NCI-H748 (cell line): ENCODE measurements around the gene THRA.
A peak's percentile ranks its signal among the peaks of the same experiment; 100 is the strongest.

ENCODE experiments used
- DNase-seq: peaks from one replicate; lab custom pipeline; 2025; ENCODE audit not compliant: unreplicated experiment; lab: John Stamatoyannopoulos, UW

Gene THRA

GRCh38 chr17:40062329-40063186 is at the start of gene THRA:
THRA (plus strand) TSS chr17:40062965; CDS start chr17:40074489, 11,524 bp downstream.
- DNase-seq, result peak; percentile 68

GRCh38 chr17:40014375-40014980 is 48.3 kb upstream of the THRA start:
- no peak for DNase-seq

- DNase-seq, result peak; percentile 8
Measured at GRCh38 chr17:40015005-40015997, 47.5 kb upstream of the THRA start, which contains the start of gene CSF3. CSF3 (plus strand) TSS chr17:40015440; CDS start chr17:40015475, 35 bp downstream.

GRCh38 chr17:40015998-40016985 is 46.5 kb upstream of the THRA start:
- DNase-seq, result no peak

- no peak for DNase-seq
Measured at GRCh38 chr17:40017422-40018080, 45.2 kb upstream of the THRA start.

- DNase-seq, result no peak
Measured at GRCh38 chr17:40018211-40019121, 44.3 kb upstream of the THRA start.

- DNase-seq, result no peak
Measured at GRCh38 chr17:40019140-40019991, 43.4 kb upstream of the THRA start.

GRCh38 chr17:40020146-40020545 is 42.6 kb upstream of the THRA start:
- DNase-seq, result no peak

- no peak for DNase-seq
Measured at GRCh38 chr17:40021451-40021971, 41.3 kb upstream of the THRA start.

GRCh38 chr17:40022497-40022896 is 40.3 kb upstream of the THRA start:
- no peak for DNase-seq

- DNase-seq, result no peak
Measured at GRCh38 chr17:40022961-40023541, 39.7 kb upstream of the THRA start.

GRCh38 chr17:40023590-40024292 is 39.0 kb upstream of the THRA start:
- DNase-seq, result no peak

- no peak for DNase-seq
Measured at GRCh38 chr17:40024901-40025300, 37.9 kb upstream of the THRA start.

- no peak for DNase-seq
Measured at GRCh38 chr17:40025559-40025958, 37.2 kb upstream of the THRA start.

GRCh38 chr17:40025991-40026815 is 36.6 kb upstream of the THRA start:
- DNase-seq, result no peak
